ENCODE data around the gene KRTAP10-1.

The KRTAP10-1 gene

GRCh38 chr21:44530903-44531605 is 8.9 kb downstream of the KRTAP10-1 start:
- no peak overlapping the region for H3K4me3 ChIP-seq (ENCODE audit: low read length)

GRCh38 chr21:44530221-44530902 is 9.6 kb downstream of the KRTAP10-1 start:
- H3K4me3 ChIP-seq (ENCODE audit: low read length) = no peak overlapping the region
- DNase-seq (ENCODE audit: low read depth, low spot score) = no peak

More at GRCh38 chr21:44530903-44531605, 8.9 kb downstream of the KRTAP10-1 start:
- no peak for DNase-seq (ENCODE audit: low read depth, low spot score)

DNA sequence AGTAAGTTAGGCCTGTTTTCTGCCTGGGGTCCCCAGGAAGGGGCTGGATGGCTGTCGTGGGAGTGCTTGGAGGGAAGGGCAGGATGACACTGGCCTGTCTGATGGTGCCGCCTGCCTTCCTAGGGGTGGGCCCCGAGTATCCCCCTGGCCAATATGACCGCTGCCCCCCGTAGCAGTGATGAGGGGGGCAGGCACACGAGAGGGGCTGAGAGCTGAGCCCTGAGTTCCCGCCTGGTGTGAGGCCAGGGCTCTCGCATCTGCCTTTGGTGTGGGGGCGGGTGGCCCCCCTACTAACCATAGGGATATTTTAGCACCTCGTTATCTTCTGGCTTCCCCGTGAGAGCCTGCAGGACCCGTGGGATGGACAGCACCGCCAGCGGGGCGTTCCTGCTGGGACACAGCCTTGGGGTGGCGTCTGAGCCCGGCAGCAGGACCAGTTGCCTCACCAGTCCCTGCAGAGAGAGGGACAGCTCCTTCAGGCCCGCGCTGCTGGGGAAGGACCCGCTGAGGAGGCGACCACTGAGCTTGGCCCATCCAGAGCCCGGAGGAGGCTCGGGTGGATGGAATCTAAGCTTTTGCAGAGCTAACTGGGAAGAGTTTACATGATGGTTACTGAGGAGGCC is 10.4 kb downstream of the KRTAP10-1 start:
- DNase-seq (ENCODE audit: low read depth, low spot score) = no peak
- no peak overlapping the region for H3K4me3 ChIP-seq (ENCODE audit: low read length)

DNA sequence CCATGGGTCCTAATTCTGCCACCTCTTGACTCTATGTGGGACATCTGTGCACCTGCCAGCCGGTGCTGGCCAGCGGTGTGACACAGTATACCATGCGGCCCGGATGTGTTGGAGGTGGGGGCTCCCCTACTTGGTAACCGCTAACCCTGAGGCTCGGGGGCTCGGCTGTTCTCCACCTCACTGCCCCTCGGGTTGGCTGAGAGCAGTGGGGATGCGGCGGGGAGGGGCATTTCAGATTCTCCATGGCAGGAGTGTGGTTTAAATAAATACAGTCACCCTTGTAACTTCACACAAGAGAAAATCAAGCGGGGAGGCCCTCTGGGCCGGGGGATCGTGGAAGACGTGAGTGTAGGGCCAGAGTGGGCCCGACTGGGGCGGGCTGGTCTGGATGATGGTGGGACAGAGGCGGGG is 11.0 kb downstream of the KRTAP10-1 start:
- no peak overlapping the region for H3K4me3 ChIP-seq (ENCODE audit: low read length)
- no peak for DNase-seq (ENCODE audit: low read depth, low spot score)

DNA sequence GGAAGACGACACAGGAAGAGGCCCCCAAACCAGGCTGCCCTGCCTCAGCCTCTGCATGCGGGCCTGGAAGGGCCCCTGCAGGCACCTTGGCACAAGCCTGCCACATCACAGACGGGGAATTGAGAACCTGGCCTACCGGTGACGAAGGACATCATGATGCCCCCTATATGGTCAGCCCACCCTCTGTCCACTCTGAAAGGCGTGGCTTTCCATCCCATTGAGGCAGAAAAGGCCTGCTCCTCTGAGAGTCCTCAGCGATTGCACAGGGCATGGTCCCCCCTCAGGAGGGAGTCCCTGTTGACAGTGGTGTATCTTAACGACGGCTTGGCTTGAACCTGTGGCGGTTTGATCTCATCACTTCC is 11.4 kb downstream of the KRTAP10-1 start:
- no peak overlapping the region for H3K4me3 ChIP-seq (ENCODE audit: low read length)

DNA sequence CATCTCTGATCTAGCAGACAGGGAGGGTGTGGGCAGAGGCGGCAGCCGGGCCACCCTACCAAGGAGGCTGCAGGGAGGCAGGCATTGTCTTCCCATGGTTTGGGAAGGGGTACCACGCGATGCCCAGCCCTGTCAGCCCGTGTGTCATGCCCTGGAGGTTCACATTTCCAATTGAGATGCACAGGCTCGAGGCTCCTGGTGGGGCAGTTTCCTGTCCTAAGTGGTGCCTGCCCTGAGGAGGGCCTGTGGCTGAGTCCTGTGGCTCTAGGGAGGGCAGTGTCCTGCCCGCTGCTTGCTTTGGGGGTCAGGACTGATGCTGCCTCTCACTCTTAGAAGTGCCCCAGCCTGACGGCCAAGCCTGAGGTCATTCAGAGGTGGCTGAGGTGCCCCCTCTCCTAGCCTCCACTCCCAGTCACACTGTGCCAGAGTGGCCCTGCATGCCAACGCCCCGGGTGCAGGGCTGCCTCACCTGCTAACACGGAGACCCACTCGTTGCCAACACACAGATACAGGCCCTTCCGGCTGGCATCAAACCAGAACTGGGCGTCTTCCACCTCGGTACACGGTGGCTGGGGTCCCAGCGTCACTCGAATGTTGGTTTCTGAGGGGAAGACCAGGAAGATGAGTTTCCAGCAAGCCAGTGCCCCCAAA is 11.9 kb downstream of the KRTAP10-1 start:
- DNase-seq (ENCODE audit: low read depth, low spot score) = no peak
- H3K4me3 ChIP-seq (ENCODE audit: low read length) = no peak overlapping the region

More for the DNA sequence above, 11.4 kb downstream of the KRTAP10-1 start:
- no peak for DNase-seq (ENCODE audit: low read depth, low spot score)

GRCh38 chr21:44527156-44527982 is 12.6 kb downstream of the KRTAP10-1 start:
- DNase-seq (ENCODE audit: low read depth, low spot score) = no peak
- H3K4me3 ChIP-seq (ENCODE audit: low read length) = no peak overlapping the region

GRCh38 chr21:44526096-44526997 is 13.6 kb downstream of the KRTAP10-1 start:
- DNase-seq (ENCODE audit: low read depth, low spot score) = no peak

DNA sequence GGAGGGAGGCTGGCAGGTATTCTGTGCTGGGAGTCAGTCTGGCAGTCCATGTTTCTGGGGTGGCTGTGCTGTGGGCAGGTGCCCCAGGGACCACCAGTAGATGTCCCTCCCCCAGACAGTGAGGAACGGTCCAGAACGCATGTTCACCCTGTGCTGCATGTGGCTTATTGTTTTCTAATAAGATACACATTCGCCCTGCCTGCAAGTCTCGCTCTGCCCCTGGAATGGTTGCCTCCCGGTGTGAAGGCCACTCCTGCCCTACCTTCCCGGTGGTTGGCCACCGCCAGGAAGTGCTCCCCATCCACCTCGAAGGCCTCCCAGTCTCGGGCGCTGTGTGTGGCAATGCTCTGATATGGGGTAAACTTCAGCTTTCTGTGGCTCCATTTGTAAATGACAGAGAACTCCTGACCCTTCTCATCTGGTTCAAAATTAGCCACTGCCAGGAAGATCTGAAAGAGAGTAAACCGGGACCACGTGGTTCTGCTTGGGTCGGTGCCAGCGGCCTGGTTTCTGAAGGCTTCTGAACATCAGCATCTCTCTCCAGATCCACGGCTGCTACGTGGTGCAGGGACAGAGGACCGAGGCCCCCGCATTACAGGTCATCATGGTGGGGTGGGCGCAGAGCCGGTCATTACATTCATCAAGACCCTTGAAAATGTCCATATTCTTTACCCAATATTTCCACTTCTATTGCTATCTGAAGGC is 14.5 kb downstream of the KRTAP10-1 start:
- no peak for DNase-seq (ENCODE audit: low read depth, low spot score)
- no peak overlapping the region for H3K4me3 ChIP-seq (ENCODE audit: low read length)

More at GRCh38 chr21:44526096-44526997, 13.6 kb downstream of the KRTAP10-1 start:
- no peak overlapping the region for H3K4me3 ChIP-seq (ENCODE audit: low read length)

- no peak for DNase-seq (ENCODE audit: low read depth, low spot score)
- no peak overlapping the region for H3K4me3 ChIP-seq (ENCODE audit: low read length)
Observed at GRCh38 chr21:44524414-44525371, 15.3 kb downstream of the KRTAP10-1 start.

- H3K4me3 ChIP-seq (ENCODE audit: low read length) = no peak overlapping the region
- DNase-seq (ENCODE audit: low read depth, low spot score) = no peak
Observed at GRCh38 chr21:44523567-44524413, 16.2 kb downstream of the KRTAP10-1 start.

DNA sequence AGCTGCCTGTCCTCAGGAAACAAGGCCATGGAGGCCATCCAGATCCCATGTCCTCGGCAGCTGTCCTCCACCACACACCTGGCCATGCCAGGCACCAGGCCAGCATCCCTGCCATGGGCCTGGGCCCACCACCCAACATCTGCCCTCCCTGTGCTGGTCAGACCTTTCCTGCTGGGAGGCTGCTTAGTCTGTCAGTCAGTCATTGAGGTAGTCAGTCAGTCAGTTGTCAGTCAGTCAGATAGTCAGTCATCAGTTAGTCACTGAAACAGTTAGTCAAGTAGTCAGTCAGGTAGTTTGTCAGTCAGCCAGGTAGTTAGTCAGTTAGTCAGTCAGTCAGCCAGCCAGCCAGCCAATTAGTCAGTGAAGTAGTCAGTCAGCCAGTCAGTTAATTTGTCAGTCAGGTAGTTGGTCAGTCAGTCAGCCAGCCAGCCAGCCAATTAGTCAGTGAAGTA is 17.2 kb downstream of the KRTAP10-1 start:
- H3K4me3 ChIP-seq (ENCODE audit: low read length) = no peak overlapping the region
- no peak for DNase-seq (ENCODE audit: low read depth, low spot score)

DNA sequence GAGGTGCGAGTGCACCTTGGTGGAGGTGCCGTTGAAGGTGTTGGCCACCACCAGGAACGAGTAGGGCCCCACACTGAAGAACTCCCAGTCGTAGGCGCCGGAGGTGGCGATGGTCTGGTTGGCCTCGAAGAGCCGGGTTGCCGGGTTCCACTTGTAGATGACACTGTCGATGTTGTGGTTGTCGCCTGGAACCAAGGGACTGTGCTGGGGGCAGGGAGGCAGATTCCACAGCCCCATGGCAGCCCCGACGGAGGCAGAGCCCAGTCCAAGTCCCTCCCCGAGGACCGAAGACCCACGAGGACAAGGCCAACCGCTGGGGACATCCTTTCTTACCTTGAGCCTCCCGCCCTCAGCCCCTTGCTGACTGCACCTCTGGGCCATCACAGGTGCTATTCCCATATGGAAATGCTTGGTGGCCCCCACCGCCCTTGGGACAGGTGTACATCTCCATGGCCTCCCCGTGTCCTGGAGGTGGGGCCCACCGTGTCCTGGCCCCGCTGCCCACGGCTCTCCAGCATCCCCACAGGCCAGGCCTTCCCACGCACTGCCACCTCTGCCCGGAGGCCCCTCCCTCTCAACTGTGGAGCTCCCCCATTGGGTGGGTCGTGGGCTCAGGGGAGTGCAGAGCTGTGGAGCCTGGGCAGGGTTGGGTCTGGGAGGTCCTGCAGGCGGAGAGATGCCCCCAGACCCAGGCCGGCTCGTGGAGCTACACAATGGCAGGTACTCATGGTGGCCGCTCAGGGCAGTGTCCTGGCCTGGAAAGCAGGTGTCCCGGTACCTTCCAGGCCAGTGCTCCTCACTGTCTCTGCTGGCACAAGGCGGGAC is 17.9 kb downstream of the KRTAP10-1 start:
- DNase-seq (ENCODE audit: low read depth, low spot score) = no peak
- H3K4me3 ChIP-seq (ENCODE audit: low read length) = no peak overlapping the region

- DNase-seq (ENCODE audit: low read depth, low spot score) = no peak
- H3K4me3 ChIP-seq (ENCODE audit: low read length) = no peak overlapping the region
Observed at GRCh38 chr21:44521301-44521927, 18.6 kb downstream of the KRTAP10-1 start.

Measured in Jurkat, Clone E6-1 (cell line).